HG03442 (cell line): ENCODE data around the gene AGMO.
"Not testable (repeated sequence)": the region's sequence is repeated elsewhere in the genome, so short reads cannot be mapped to it uniquely, and the experiment has no call there.

Source experiments
- ATAC-seq: cut with Tn5 transposase; IDR thresholded peaks from one replicate; pipeline ENCODE4 v1.9.1; 2021; ENCODE audit warnings: mild to moderate bottlenecking, moderate library complexity; ENCODE audit not compliant: unreplicated experiment

The AGMO gene

GRCh38 chr7:15560968-15561367 lies 847 bp downstream of the AGMO start:
- no peak for ATAC-seq

GRCh38 chr7:15559416-15559928 lies 2.3 kb downstream of the AGMO start:
- no peak for ATAC-seq

- no peak for ATAC-seq
These were observed 3.1 kb downstream of the AGMO start for GRCh38 chr7:15558756-15559155.

GRCh38 chr7:15557686-15558085 lies 4.1 kb downstream of the AGMO start:
- no peak for ATAC-seq

- no peak for ATAC-seq
These were observed 4.6 kb downstream of the AGMO start for GRCh38 chr7:15557186-15557585.

GRCh38 chr7:15556339-15557105 lies 5.3 kb downstream of the AGMO start:
- ATAC-seq, result no peak

GRCh38 chr7:15555381-15555859 lies 6.4 kb downstream of the AGMO start:
- no peak for ATAC-seq

GRCh38 chr7:15554744-15555143 lies 7.1 kb downstream of the AGMO start:
- ATAC-seq, result no peak

- no peak for ATAC-seq
These were observed 7.7 kb downstream of the AGMO start for GRCh38 chr7:15554081-15554480.

GRCh38 chr7:15547320-15547719 lies 14.5 kb downstream of the AGMO start:
- not testable (repeated sequence) for ATAC-seq

GRCh38 chr7:15546272-15546792 lies 15.5 kb downstream of the AGMO start:
- no peak for ATAC-seq

GRCh38 chr7:15544050-15544449 lies 17.8 kb downstream of the AGMO start:
- ATAC-seq, result no peak

GRCh38 chr7:15543256-15543655 lies 18.6 kb downstream of the AGMO start:
- ATAC-seq, result no peak

GRCh38 chr7:15527648-15528047 lies 34.2 kb downstream of the AGMO start:
- ATAC-seq, result no peak

- ATAC-seq, result no peak
These were observed 36.1 kb downstream of the AGMO start for GRCh38 chr7:15525652-15526263.

- ATAC-seq, result no peak
These were observed 37.7 kb downstream of the AGMO start for GRCh38 chr7:15524077-15524476.

GRCh38 chr7:15517865-15518264 lies 44.0 kb downstream of the AGMO start:
- not testable (repeated sequence) for ATAC-seq

- no peak for ATAC-seq
These were observed 46.6 kb downstream of the AGMO start for GRCh38 chr7:15515252-15515651.

GRCh38 chr7:15508258-15508657 lies 53.6 kb downstream of the AGMO start:
- ATAC-seq, result no peak

- no peak for ATAC-seq
These were observed 54.1 kb downstream of the AGMO start for GRCh38 chr7:15507708-15508107.

- no peak for ATAC-seq
These were observed 54.6 kb downstream of the AGMO start for GRCh38 chr7:15507171-15507570.

GRCh38 chr7:15505761-15506160 lies 56.1 kb downstream of the AGMO start:
- no peak for ATAC-seq
